Measurements from ENCODE around the gene NFIA.

The NFIA gene

GRCh38 chr1:61266738-61267137, 184.4 kb downstream of the NFIA start:
- no peak overlapping the region for H2BK120ac ChIP-seq (ENCODE audit: insufficient read depth, low read length, poor library complexity)
- H3K23ac ChIP-seq (ENCODE audit: low read length): no peak overlapping the region
- H3K18ac ChIP-seq (ENCODE audit: low read length): no peak overlapping the region
- H3K27ac ChIP-seq (ENCODE audit: low read depth, low read length): no peak overlapping the region
- no peak overlapping the region for H2AFZ ChIP-seq (ENCODE audit: insufficient read depth, low read length, poor library complexity)
- no peaks in the 10 kb centered on the region for H3K36me3 ChIP-seq (ENCODE audit: control insufficient read depth in 1 of 2, insufficient read depth in 2 of 2, low read length in 2 of 2)
- H3K14ac ChIP-seq (ENCODE audit: low read length): no peak overlapping the region
- H2AK5ac ChIP-seq (ENCODE audit: low read length): no peak overlapping the region
- H3K4me2 ChIP-seq (ENCODE audit: low read length): no peak overlapping the region
- H2BK5ac ChIP-seq (ENCODE audit: low read depth, low read length, poor library complexity): no peak overlapping the region
- H4K91ac ChIP-seq (ENCODE audit: low read depth, low read length): no peak overlapping the region
- H3K79me2 ChIP-seq (ENCODE audit: control insufficient read depth, insufficient read depth, low read length, poor library complexity): no peaks in the 10 kb centered on the region
- H3K4ac ChIP-seq (ENCODE audit: low read depth, low read length): no peak overlapping the region
- no peak overlapping the region for H3K4me3 ChIP-seq (ENCODE audit: low read depth, low read length)
- no peak overlapping the region for H4K8ac ChIP-seq (ENCODE audit: low read depth, low read length)
- H3K4me1 ChIP-seq (ENCODE audit: control insufficient read depth in 1 of 2, insufficient read depth in 2 of 2, low read length in 2 of 2): no peaks in the 10 kb centered on the region
- H3K9me3 ChIP-seq (ENCODE audit: insufficient read depth, low read depth, low read length): no peaks in the 10 kb centered on the region
- H2BK12ac ChIP-seq (ENCODE audit: low read length): no peak overlapping the region
- no peak overlapping the region for H4K12ac ChIP-seq (ENCODE audit: low read depth, low read length)
- no peaks in the 10 kb centered on the region for H3K27me3 ChIP-seq (ENCODE audit: insufficient read depth, low read length)
- H3K9ac ChIP-seq (ENCODE audit: low read length): no peak overlapping the region
- no peaks in the 10 kb centered on the region for H3K79me1 ChIP-seq (ENCODE audit: low read length)
- DNase-seq: no peak

GRCh38 chr1:61268546-61269240, 186.3 kb downstream of the NFIA start:
- Histone ChIP-seq H3K27me3 (ENCODE audit: insufficient read depth, low read length) (no peaks in the 10 kb centered on the region), H3K14ac (ENCODE audit: low read length) (no peak overlapping the region), H3K79me2 (ENCODE audit: control insufficient read depth, insufficient read depth, low read length, poor library complexity) (no peaks in the 10 kb centered on the region), H3K4ac (ENCODE audit: low read depth, low read length) (no peak overlapping the region), H4K91ac (ENCODE audit: low read depth, low read length) (no peak overlapping the region), H2BK12ac (ENCODE audit: low read length) (no peak overlapping the region), H3K4me2 (ENCODE audit: low read length) (no peak overlapping the region), H2BK120ac (ENCODE audit: insufficient read depth, low read length, poor library complexity) (no peak overlapping the region), H3K4me1 (ENCODE audit: control insufficient read depth in 1 of 2, insufficient read depth in 2 of 2, low read length in 2 of 2) (no peaks in the 10 kb centered on the region), H3K79me1 (ENCODE audit: low read length) (no peaks in the 10 kb centered on the region), H3K18ac (ENCODE audit: low read length) (no peak overlapping the region), H4K12ac (ENCODE audit: low read depth, low read length) (no peak overlapping the region), H2BK5ac (ENCODE audit: low read depth, low read length, poor library complexity) (no peak overlapping the region), H2AFZ (ENCODE audit: insufficient read depth, low read length, poor library complexity) (no peak overlapping the region), H3K36me3 (ENCODE audit: control insufficient read depth in 1 of 2, insufficient read depth in 2 of 2, low read length in 2 of 2) (no peaks in the 10 kb centered on the region), H3K23ac (ENCODE audit: low read length) (no peak overlapping the region), H3K4me3 (ENCODE audit: low read depth, low read length) (no peak overlapping the region), H3K9me3 (ENCODE audit: insufficient read depth, low read depth, low read length) (no peaks in the 10 kb centered on the region), H4K8ac (ENCODE audit: low read depth, low read length) (no peak overlapping the region), H2AK5ac (ENCODE audit: low read length) (no peak overlapping the region), H3K27ac (ENCODE audit: low read depth, low read length) (no peak overlapping the region), H3K9ac (ENCODE audit: low read length) (no peak overlapping the region)
- WGBS (ENCODE audit: extremely low coverage, insufficient coverage, insufficient read length): no CpG with 5 or more reads among the region's 9 CpGs
- no peak for DNase-seq

GRCh38 chr1:61269602-61270001, 187.2 kb downstream of the NFIA start:
- no peak overlapping the region for H3K9ac ChIP-seq (ENCODE audit: low read length)
- no peak overlapping the region for H4K8ac ChIP-seq (ENCODE audit: low read depth, low read length)
- H2AK5ac ChIP-seq (ENCODE audit: low read length): no peak overlapping the region
- H3K79me1 ChIP-seq (ENCODE audit: low read length): no peaks in the 10 kb centered on the region
- no peak overlapping the region for H2BK12ac ChIP-seq (ENCODE audit: low read length)
- no peak overlapping the region for H3K14ac ChIP-seq (ENCODE audit: low read length)
- H3K9me3 ChIP-seq (ENCODE audit: insufficient read depth, low read depth, low read length): no peaks in the 10 kb centered on the region
- no peak overlapping the region for H4K12ac ChIP-seq (ENCODE audit: low read depth, low read length)
- no peak for DNase-seq
- H3K79me2 ChIP-seq (ENCODE audit: control insufficient read depth, insufficient read depth, low read length, poor library complexity): no peaks in the 10 kb centered on the region
- no peak overlapping the region for H2BK5ac ChIP-seq (ENCODE audit: low read depth, low read length, poor library complexity)
- no peak overlapping the region for H4K91ac ChIP-seq (ENCODE audit: low read depth, low read length)
- no peak overlapping the region for H2BK120ac ChIP-seq (ENCODE audit: insufficient read depth, low read length, poor library complexity)
- no peak overlapping the region for H3K4ac ChIP-seq (ENCODE audit: low read depth, low read length)
- H3K18ac ChIP-seq (ENCODE audit: low read length): no peak overlapping the region
- H3K4me2 ChIP-seq (ENCODE audit: low read length): no peak overlapping the region
- no CpG with 5 or more reads among the region's 1 CpG for WGBS (ENCODE audit: extremely low coverage, insufficient coverage, insufficient read length)
- no peaks in the 10 kb centered on the region for H3K4me1 ChIP-seq (ENCODE audit: control insufficient read depth in 1 of 2, insufficient read depth in 2 of 2, low read length in 2 of 2)
- no peak overlapping the region for H3K27ac ChIP-seq (ENCODE audit: low read depth, low read length)
- no peak overlapping the region for H3K4me3 ChIP-seq (ENCODE audit: low read depth, low read length)
- H3K36me3 ChIP-seq (ENCODE audit: control insufficient read depth in 1 of 2, insufficient read depth in 2 of 2, low read length in 2 of 2): no peaks in the 10 kb centered on the region
- H2AFZ ChIP-seq (ENCODE audit: insufficient read depth, low read length, poor library complexity): no peak overlapping the region
- H3K23ac ChIP-seq (ENCODE audit: low read length): no peak overlapping the region
- no peaks in the 10 kb centered on the region for H3K27me3 ChIP-seq (ENCODE audit: insufficient read depth, low read length)

- Histone ChIP-seq H3K4me2 (ENCODE audit: low read length) (no peak overlapping the region), H3K79me2 (ENCODE audit: control insufficient read depth, insufficient read depth, low read length, poor library complexity) (no peaks in the 10 kb centered on the region), H4K8ac (ENCODE audit: low read depth, low read length) (no peak overlapping the region), H3K4me3 (ENCODE audit: low read depth, low read length) (no peak overlapping the region), H3K36me3 (ENCODE audit: control insufficient read depth in 1 of 2, insufficient read depth in 2 of 2, low read length in 2 of 2) (no peaks in the 10 kb centered on the region), H2BK120ac (ENCODE audit: insufficient read depth, low read length, poor library complexity) (no peak overlapping the region), H3K18ac (ENCODE audit: low read length) (no peak overlapping the region), H3K9me3 (ENCODE audit: insufficient read depth, low read depth, low read length) (no peaks in the 10 kb centered on the region), H2BK12ac (ENCODE audit: low read length) (no peak overlapping the region), H4K12ac (ENCODE audit: low read depth, low read length) (no peak overlapping the region), H3K27me3 (ENCODE audit: insufficient read depth, low read length) (no peaks in the 10 kb centered on the region), H2AFZ (ENCODE audit: insufficient read depth, low read length, poor library complexity) (no peak overlapping the region), H3K27ac (ENCODE audit: low read depth, low read length) (no peak overlapping the region), H3K14ac (ENCODE audit: low read length) (no peak overlapping the region), H3K23ac (ENCODE audit: low read length) (no peak overlapping the region), H2AK5ac (ENCODE audit: low read length) (no peak overlapping the region), H2BK5ac (ENCODE audit: low read depth, low read length, poor library complexity) (no peak overlapping the region), H3K4ac (ENCODE audit: low read depth, low read length) (no peak overlapping the region), H3K4me1 (ENCODE audit: control insufficient read depth in 1 of 2, insufficient read depth in 2 of 2, low read length in 2 of 2) (no peaks in the 10 kb centered on the region), H3K9ac (ENCODE audit: low read length) (no peak overlapping the region), H4K91ac (ENCODE audit: low read depth, low read length) (no peak overlapping the region), H3K79me1 (ENCODE audit: low read length) (no peaks in the 10 kb centered on the region)
- WGBS (ENCODE audit: extremely low coverage, insufficient coverage, insufficient read length): no CpG with 5 or more reads among the region's 2 CpGs
- no peak for DNase-seq
Observed at GRCh38 chr1:61270107-61270506, 187.7 kb downstream of the NFIA start.

Measured in trophoblast cell (in vitro differentiated cells and primary cell).